Type B pancreatic cell (in vitro differentiated cells): ENCODE measurements around the gene BLID. TPM values are rescaled to one million over a fixed set of nuclear protein-coding genes. Genes with fewer than 3 reads are reported as not detected.

ENCODE experiments used
- DNase-seq: peaks from one replicate; pipeline ENCODE4 v3.0.0; 2021; ENCODE audit warnings: mixed read lengths; ENCODE audit not compliant: unreplicated experiment; ENCODE audit errors: extremely low spot score
- H3K27ac Mint-ChIP-seq: 2 replicates; pipeline ENCODE4 v1.8.0; 2021; ENCODE audit warnings: mild to moderate bottlenecking, mixed read lengths
- H3K27me3 Mint-ChIP-seq: 2 replicates; pipeline ENCODE4 v1.8.0; 2021; ENCODE audit warnings: mixed read lengths
- H3K36me3 Mint-ChIP-seq: 2 replicates; pipeline ENCODE4 v1.8.0; 2021; ENCODE audit warnings: mixed read lengths
- H3K4me1 Mint-ChIP-seq: one replicate; pipeline ENCODE4 v1.8.0; 2021; ENCODE audit warnings: mixed read lengths; ENCODE audit not compliant: unreplicated experiment
- H3K4me3 Mint-ChIP-seq: 2 replicates; pipeline ENCODE4 v1.8.0; 2021; ENCODE audit warnings: mild to moderate bottlenecking, mixed read lengths
- H3K9me3 Mint-ChIP-seq: 2 replicates; pipeline ENCODE4 v1.8.0; 2021; ENCODE audit warnings: mixed read lengths
- total RNA-seq: library from RNA; stranded (reverse); gene quantifications from 2 replicates; pipeline ENCODE4 v1.2.1, GENCODE V29; 2021; ENCODE audit warnings: low replicate concordance
- TF ChIP-seq, protein P1 (sequence below): fragments of 200-600 bp; sonication (generic); conservative IDR thresholded peaks from 2 replicates; pipeline ENCODE4 v1.5.0; 2021; ENCODE audit warnings: antibody characterized with exemption, mild to moderate bottlenecking

The BLID gene
- total RNA-seq, 1 donor from 2014 or later: 0.48 TPM

DNA sequence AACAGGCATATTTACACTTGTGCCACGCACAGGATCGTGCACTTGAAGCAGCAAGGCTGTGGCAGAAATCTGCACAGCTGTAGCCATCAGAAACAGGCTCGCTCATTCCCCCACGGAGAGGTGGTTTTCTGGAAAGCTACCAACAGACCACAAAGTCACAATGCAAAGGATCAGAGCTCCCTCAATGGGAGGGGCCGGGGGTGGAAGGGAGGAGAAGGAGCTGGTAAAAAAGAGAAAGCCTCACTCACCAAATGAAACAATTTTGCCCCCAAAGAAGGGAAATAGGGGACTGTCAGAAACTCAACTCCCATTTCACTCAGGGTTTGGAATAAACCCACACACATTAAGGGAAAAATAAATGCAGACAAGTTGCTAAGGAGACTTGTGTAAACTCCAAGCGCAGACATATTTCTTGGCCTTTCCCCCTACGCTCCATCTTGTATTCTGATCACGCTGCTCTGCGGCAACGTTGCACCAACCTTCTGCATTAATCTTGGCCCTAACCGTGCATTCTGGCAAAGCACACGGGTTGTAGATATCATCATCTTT is 43.2 kb upstream of the BLID start:
- H3K27me3 Mint-ChIP-seq: peaks cover under 1% of the 10 kb centered on the region
- peaks cover under 1% of the 10 kb centered on the region for H3K36me3 Mint-ChIP-seq
- peaks cover under 1% of the 10 kb centered on the region for H3K9me3 Mint-ChIP-seq
- peaks cover 19% of the 10 kb centered on the region for H3K4me1 Mint-ChIP-seq
- TF ChIP-seq, protein P1, sequence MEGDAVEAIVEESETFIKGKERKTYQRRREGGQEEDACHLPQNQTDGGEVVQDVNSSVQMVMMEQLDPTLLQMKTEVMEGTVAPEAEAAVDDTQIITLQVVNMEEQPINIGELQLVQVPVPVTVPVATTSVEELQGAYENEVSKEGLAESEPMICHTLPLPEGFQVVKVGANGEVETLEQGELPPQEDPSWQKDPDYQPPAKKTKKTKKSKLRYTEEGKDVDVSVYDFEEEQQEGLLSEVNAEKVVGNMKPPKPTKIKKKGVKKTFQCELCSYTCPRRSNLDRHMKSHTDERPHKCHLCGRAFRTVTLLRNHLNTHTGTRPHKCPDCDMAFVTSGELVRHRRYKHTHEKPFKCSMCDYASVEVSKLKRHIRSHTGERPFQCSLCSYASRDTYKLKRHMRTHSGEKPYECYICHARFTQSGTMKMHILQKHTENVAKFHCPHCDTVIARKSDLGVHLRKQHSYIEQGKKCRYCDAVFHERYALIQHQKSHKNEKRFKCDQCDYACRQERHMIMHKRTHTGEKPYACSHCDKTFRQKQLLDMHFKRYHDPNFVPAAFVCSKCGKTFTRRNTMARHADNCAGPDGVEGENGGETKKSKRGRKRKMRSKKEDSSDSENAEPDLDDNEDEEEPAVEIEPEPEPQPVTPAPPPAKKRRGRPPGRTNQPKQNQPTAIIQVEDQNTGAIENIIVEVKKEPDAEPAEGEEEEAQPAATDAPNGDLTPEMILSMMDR: no peak
- H3K4me3 Mint-ChIP-seq: peak overlapping the region; percentile 35
- DNase-seq: no peak
- H3K27ac Mint-ChIP-seq: peak overlapping the region; percentile 46

DNA sequence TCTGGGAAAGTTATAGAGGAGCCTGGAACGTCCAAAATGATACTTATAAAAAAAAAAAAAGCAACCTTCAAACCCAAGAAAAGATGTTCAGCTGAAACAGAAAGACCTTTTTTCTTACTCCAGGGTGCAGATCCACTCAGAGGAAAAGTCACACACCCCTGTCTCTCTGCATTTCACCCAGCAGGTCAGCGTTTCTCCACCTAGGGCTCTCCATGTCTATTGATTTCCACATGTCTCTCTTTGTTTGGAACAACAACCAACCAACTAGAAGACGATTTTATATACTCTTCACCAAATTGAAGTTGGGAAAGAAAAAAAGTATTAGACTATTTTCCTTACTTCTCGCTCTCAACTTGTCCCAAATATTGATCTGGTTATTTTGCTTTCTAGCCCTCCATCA is 42.2 kb upstream of the BLID start:
- no peak overlapping the region for H3K27ac Mint-ChIP-seq
- peaks cover 19% of the 10 kb centered on the region for H3K4me1 Mint-ChIP-seq
- peaks cover 3% of the 10 kb centered on the region for H3K27me3 Mint-ChIP-seq
- TF ChIP-seq, protein P1: no peak
- DNase-seq: no peak
- H3K36me3 Mint-ChIP-seq: peaks cover 4% of the 10 kb centered on the region
- no peak overlapping the region for H3K4me3 Mint-ChIP-seq
- H3K9me3 Mint-ChIP-seq: no peaks in the 10 kb centered on the region

DNA sequence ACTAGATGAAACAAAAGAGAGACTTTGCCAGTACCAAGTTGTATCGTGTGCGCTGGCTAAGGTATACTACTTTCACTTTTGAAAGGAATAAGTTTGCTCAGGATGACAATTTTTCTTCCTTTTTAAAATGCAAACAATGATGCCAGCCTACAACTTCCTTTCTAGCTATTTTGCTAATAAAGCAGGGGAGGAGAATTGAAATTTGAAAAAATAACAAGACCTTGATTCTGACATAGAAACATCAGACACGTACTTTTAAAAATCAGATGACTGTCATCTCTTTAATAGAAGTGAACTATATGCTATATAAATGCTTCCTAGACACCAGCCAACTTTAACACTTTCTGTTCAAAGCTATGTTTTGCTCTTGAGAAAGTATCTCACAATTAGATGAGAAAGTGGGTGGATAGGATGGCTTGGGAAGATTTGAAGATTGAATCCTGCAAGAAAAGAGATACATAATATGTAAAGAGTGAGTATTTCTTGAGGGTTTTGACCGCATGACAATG is 41.7 kb upstream of the BLID start:
- no peak overlapping the region for H3K4me3 Mint-ChIP-seq
- H3K27me3 Mint-ChIP-seq: peaks cover 3% of the 10 kb centered on the region
- no peak for DNase-seq
- H3K4me1 Mint-ChIP-seq: peaks cover 19% of the 10 kb centered on the region
- TF ChIP-seq, protein P1: no peak
- H3K36me3 Mint-ChIP-seq: peaks cover 4% of the 10 kb centered on the region
- H3K9me3 Mint-ChIP-seq: no peaks in the 10 kb centered on the region
- no peak overlapping the region for H3K27ac Mint-ChIP-seq

DNA sequence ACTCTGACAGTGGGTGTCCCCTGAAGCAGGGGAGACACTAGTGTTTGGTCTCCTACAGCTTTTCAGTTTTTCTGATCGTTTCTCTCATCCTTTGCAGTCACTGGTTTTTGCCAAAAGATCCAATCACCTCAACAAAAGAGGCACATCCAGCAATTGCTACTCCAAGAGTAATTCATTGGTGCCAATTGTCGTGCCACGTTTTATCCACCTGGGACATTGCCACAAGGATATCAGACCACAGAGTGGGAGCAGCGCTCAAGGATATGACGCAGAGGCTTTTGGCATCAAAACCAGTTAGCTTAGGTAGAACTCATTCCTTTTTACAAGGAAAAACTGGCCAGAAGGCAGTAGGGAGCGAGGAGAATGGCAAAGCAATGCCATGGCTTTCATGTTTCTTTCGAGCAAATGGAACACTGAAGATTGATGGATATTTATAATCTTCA is 40.9 kb upstream of the BLID start:
- H3K27me3 Mint-ChIP-seq: peaks cover 3% of the 10 kb centered on the region
- DNase-seq: no peak
- TF ChIP-seq, protein P1: no peak
- H3K9me3 Mint-ChIP-seq: no peaks in the 10 kb centered on the region
- H3K27ac Mint-ChIP-seq: no peak overlapping the region
- H3K36me3 Mint-ChIP-seq: peaks cover 4% of the 10 kb centered on the region
- no peak overlapping the region for H3K4me3 Mint-ChIP-seq
- H3K4me1 Mint-ChIP-seq: peaks cover 19% of the 10 kb centered on the region

DNA sequence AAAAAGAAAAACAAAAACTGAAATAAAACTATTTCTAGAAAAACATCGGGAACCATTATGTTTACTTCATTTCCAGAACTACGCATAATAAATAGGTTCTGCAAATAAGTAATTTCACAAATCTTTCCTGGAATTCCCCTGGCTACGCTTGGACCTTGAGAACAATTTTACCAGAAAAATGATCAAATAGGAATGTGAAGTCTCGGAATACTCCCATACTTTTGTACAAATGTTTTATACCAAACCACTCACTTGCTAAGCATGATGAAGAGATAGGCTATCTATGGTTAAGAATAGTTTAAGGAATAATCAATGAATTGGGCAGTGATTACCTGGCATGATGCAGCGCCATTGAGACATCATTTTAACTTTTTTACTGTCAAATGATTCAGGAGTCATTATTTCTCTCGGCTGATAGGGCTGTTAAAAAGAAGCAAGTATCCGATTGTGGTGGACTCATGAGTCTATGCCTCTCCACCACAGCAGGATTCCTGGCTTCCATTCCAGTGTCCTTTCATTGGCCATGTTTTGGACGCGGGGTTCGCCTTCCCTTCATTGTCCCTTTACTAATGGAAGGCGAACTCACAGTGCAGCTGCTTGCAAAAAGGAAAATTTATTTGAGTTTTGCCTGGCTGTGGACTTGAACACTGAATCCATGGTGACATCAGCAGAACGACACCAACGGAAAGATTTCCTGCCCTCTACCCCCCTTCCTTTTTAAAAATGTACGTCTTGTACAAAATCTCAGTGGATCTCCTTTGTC is 39.9 kb upstream of the BLID start:
- Mint-ChIP-seq H3K27me3 (peaks cover 3% of the 10 kb centered on the region), H3K4me3 (no peak overlapping the region), H3K36me3 (peaks cover 4% of the 10 kb centered on the region), H3K9me3 (no peaks in the 10 kb centered on the region), H3K4me1 (peaks cover 19% of the 10 kb centered on the region), H3K27ac (no peak overlapping the region)
- TF ChIP-seq, protein P1: no peak
- no peak for DNase-seq
